Mucosa of stomach (tissue), 1 donor: ENCODE data around the gene XXYLT1.
"Not testable (repeated sequence)": the region's sequence is repeated elsewhere in the genome, so short reads cannot be mapped to it uniquely, and the experiment has no call there.

Experiments
- H3K27me3 ChIP-seq: one replicate; pipeline ENCODE4 v1.7.0; 2013; ENCODE audit warnings: mild to moderate bottlenecking, low read length; ENCODE audit not compliant: control insufficient read depth, insufficient read depth
- H3K36me3 ChIP-seq: one replicate; pipeline ENCODE4 v1.7.0; 2013; ENCODE audit warnings: low read length; ENCODE audit not compliant: control insufficient read depth, insufficient read depth
- H3K4me1 ChIP-seq: one replicate; pipeline ENCODE4 v1.7.0; 2013; ENCODE audit warnings: mild to moderate bottlenecking, low read length; ENCODE audit not compliant: control insufficient read depth, insufficient read depth
- H3K4me3 ChIP-seq: one replicate; pipeline ENCODE4 v1.7.0; 2013; ENCODE audit warnings: low read length
- H3K9ac ChIP-seq: one replicate; pipeline ENCODE4 v1.7.0; 2013; ENCODE audit warnings: mild to moderate bottlenecking, low read length, moderate library complexity
- H3K9me3 ChIP-seq: one replicate; pipeline ENCODE4 v1.7.0; 2013; ENCODE audit warnings: mild to moderate bottlenecking, low read length, moderate library complexity; ENCODE audit not compliant: control insufficient read depth
- donor health status: Pancreatic carcinoma.

Gene XXYLT1

GRCh38 chr3:195230244-195230643 lies 40.7 kb downstream of the XXYLT1 start:
- Histone ChIP-seq H3K4me1 (no peaks in the 10 kb centered on the region), H3K9me3 (no peaks in the 10 kb centered on the region), H3K36me3 (no peaks in the 10 kb centered on the region), H3K27me3 (no peaks in the 10 kb centered on the region), H3K4me3 (no peak overlapping the region), H3K9ac (no peak overlapping the region)

GRCh38 chr3:195228886-195229285 lies 42.1 kb downstream of the XXYLT1 start:
- H3K36me3 ChIP-seq, H3K4me3 ChIP-seq, H3K4me1 ChIP-seq, H3K9ac ChIP-seq, H3K9me3 ChIP-seq, H3K27me3 ChIP-seq: not testable (repeated sequence)

GRCh38 chr3:195227871-195228270 lies 43.1 kb downstream of the XXYLT1 start:
- H3K9ac ChIP-seq: no peak overlapping the region
- no peaks in the 10 kb centered on the region for H3K9me3 ChIP-seq
- peaks cover 5% of the 10 kb centered on the region for H3K4me1 ChIP-seq
- H3K36me3 ChIP-seq: no peaks in the 10 kb centered on the region
- H3K4me3 ChIP-seq: no peak overlapping the region
- H3K27me3 ChIP-seq: no peaks in the 10 kb centered on the region

- Histone ChIP-seq H3K27me3 (no peaks in the 10 kb centered on the region), H3K36me3 (no peaks in the 10 kb centered on the region), H3K4me1 (peaks cover 5% of the 10 kb centered on the region), H3K4me3 (no peak overlapping the region), H3K9ac (no peak overlapping the region), H3K9me3 (no peaks in the 10 kb centered on the region)
These were observed 44.0 kb downstream of the XXYLT1 start for GRCh38 chr3:195226900-195227447.

GRCh38 chr3:195226445-195226844 lies 44.5 kb downstream of the XXYLT1 start:
- Histone ChIP-seq H3K9ac (no peak overlapping the region), H3K4me3 (no peak overlapping the region), H3K9me3 (no peaks in the 10 kb centered on the region), H3K27me3 (no peaks in the 10 kb centered on the region), H3K36me3 (no peaks in the 10 kb centered on the region), H3K4me1 (peaks cover 5% of the 10 kb centered on the region)

GRCh38 chr3:195224980-195225580 lies 45.9 kb downstream of the XXYLT1 start:
- peaks cover 5% of the 10 kb centered on the region for H3K4me1 ChIP-seq
- H3K4me3 ChIP-seq: no peak overlapping the region
- no peaks in the 10 kb centered on the region for H3K9me3 ChIP-seq
- H3K36me3 ChIP-seq: no peaks in the 10 kb centered on the region
- H3K9ac ChIP-seq: no peak overlapping the region
- no peaks in the 10 kb centered on the region for H3K27me3 ChIP-seq

- Histone ChIP-seq H3K9me3 (no peaks in the 10 kb centered on the region), H3K27me3 (no peaks in the 10 kb centered on the region), H3K9ac (no peak overlapping the region), H3K4me1 (peaks cover 5% of the 10 kb centered on the region), H3K4me3 (no peak overlapping the region), H3K36me3 (no peaks in the 10 kb centered on the region)
These were observed 46.6 kb downstream of the XXYLT1 start for GRCh38 chr3:195224156-195224979.

- no peaks in the 10 kb centered on the region for H3K36me3 ChIP-seq
- H3K9me3 ChIP-seq: no peaks in the 10 kb centered on the region
- no peaks in the 10 kb centered on the region for H3K27me3 ChIP-seq
- H3K4me3 ChIP-seq: no peak overlapping the region
- peaks cover 5% of the 10 kb centered on the region for H3K4me1 ChIP-seq
- no peak overlapping the region for H3K9ac ChIP-seq
These were observed 48.9 kb downstream of the XXYLT1 start for GRCh38 chr3:195221876-195222617.

GRCh38 chr3:195221015-195221853 lies 49.7 kb downstream of the XXYLT1 start:
- Histone ChIP-seq H3K4me1 (peaks cover 5% of the 10 kb centered on the region), H3K9ac (no peak overlapping the region), H3K4me3 (no peak overlapping the region), H3K27me3 (no peaks in the 10 kb centered on the region), H3K9me3 (no peaks in the 10 kb centered on the region), H3K36me3 (no peaks in the 10 kb centered on the region)

GRCh38 chr3:195219351-195220230 lies 51.4 kb downstream of the XXYLT1 start:
- Histone ChIP-seq H3K27me3 (no peaks in the 10 kb centered on the region), H3K9ac (no peak overlapping the region), H3K36me3 (no peaks in the 10 kb centered on the region), H3K9me3 (no peaks in the 10 kb centered on the region), H3K4me1 (peaks cover 5% of the 10 kb centered on the region), H3K4me3 (no peak overlapping the region)

GRCh38 chr3:195218331-195218730 lies 52.6 kb downstream of the XXYLT1 start:
- not testable (repeated sequence) for H3K36me3 ChIP-seq, H3K4me3 ChIP-seq, H3K4me1 ChIP-seq, H3K9ac ChIP-seq, H3K9me3 ChIP-seq, H3K27me3 ChIP-seq
